Endothelial cell of umbilical vein (primary cell): Measurements from ENCODE around the gene SH3YL1. TPM values are rescaled to one million over a fixed set of nuclear protein-coding genes. Genes with fewer than 3 reads are reported as not detected.

Experiments used
- BruUV-seq: library from RNA; stranded (reverse); fragments of 400-500 nt; replicated peaks from 2 replicates; lab custom pipeline; 2021; lab: Mats Ljungman, UMichigan
- CTCF ChIA-PET: fragments of 300-600, 350-600 bp; sonication (Branson Sonifier 250); formaldehyde crosslinking; loops from one replicate; lab custom pipeline; 2021; ENCODE audit warnings: antibody characterized with exemption, inconsistent platforms; lab: Charles Lee
- POLR2A ChIA-PET: fragments of 300-600, 350-600 bp; sonication (Branson Sonifier 250); formaldehyde crosslinking; loops from one replicate; lab custom pipeline; 2021; ENCODE audit warnings: antibody characterized with exemption, inconsistent platforms; lab: Charles Lee
- DNase-seq: peaks from one replicate; pipeline ENCODE4 v3.0.0-alpha.2; 2011; ENCODE audit warnings: low read depth, low spot score
- FAIRE-seq: peaks from 2 replicates; lab custom pipeline; 2011; peaks lifted over from hg19 to GRCh38; lab: Jason Lieb, UNC
- H2AFZ ChIP-seq: 2 replicates; pipeline ENCODE4 v1.6.0; 2012; ENCODE audit warnings: low read depth, low read length, control low read depth, inconsistent platforms
- H3K27ac ChIP-seq: 2 replicates; pipeline ENCODE4 v1.5.1; 2011; ENCODE audit warnings: low read depth, mild to moderate bottlenecking, control low read depth, low read length, moderate library complexity; ENCODE audit not compliant: insufficient read depth
- H3K27me3 ChIP-seq, 2 experiments: 2 replicates each; pipeline versions ENCODE4 v1.6.0 to v1.6.1; 2011; ENCODE audit warnings: low read length in 2 of 2, mixed read lengths in 1 of 2; ENCODE audit not compliant: control insufficient read depth in 2 of 2, insufficient read depth in 2 of 2
- H3K36me3 ChIP-seq, 2 experiments: 2 replicates in 1 of 2; 3 replicates in 1 of 2; pipeline ENCODE4 v1.5.1; 2011; ENCODE audit warnings: low read length in 2 of 2, mild to moderate bottlenecking in 1 of 2, moderate library complexity in 1 of 2; ENCODE audit not compliant: control insufficient read depth in 2 of 2, insufficient read depth in 2 of 2; ENCODE audit errors: extremely low read depth in 1 of 2
- H3K4me1 ChIP-seq: 3 replicates; pipeline ENCODE4 v1.5.1; 2011; ENCODE audit warnings: mild to moderate bottlenecking, low read length; ENCODE audit not compliant: control insufficient read depth, insufficient read depth; ENCODE audit errors: extremely low read depth
- H3K4me2 ChIP-seq: 2 replicates; pipeline ENCODE4 v1.6.1; 2011; ENCODE audit warnings: low read length, control low read depth, mixed read lengths; ENCODE audit not compliant: insufficient read depth
- H3K4me3 ChIP-seq, 3 experiments: fragments of 200-600 bp in 1 of 3; sonication (generic), shearing (Covaris generic) in 1 of 3; replicated peaks in 1 of 3; 2 replicates each; pipeline ENCODE4 v1.5.1; 2011 to 2016; ENCODE audit warnings: control low read depth in 3 of 3, low read length in 3 of 3, mild to moderate bottlenecking in 2 of 3, inconsistent platforms in 1 of 3, low read depth in 1 of 3, moderate library complexity in 1 of 3; ENCODE audit not compliant: insufficient read depth in 1 of 3
- H3K79me2 ChIP-seq: 2 replicates; pipeline ENCODE4 v1.6.0; 2012; ENCODE audit warnings: low read length, inconsistent platforms; ENCODE audit not compliant: control insufficient read depth, insufficient read depth
- H3K9ac ChIP-seq: replicated peaks from 2 replicates; pipeline ENCODE3; 2011; ENCODE audit warnings: low read length, control low read depth; ENCODE audit not compliant: insufficient read depth; ENCODE audit errors: extremely low read depth
- H3K9me1 ChIP-seq: replicated peaks from 3 replicates; pipeline ENCODE4 v1.6.0; 2011; ENCODE audit warnings: mild to moderate bottlenecking, low read length; ENCODE audit not compliant: control insufficient read depth, insufficient read depth; ENCODE audit errors: extremely low read depth
- H3K9me3 ChIP-seq: replicated peaks from 2 replicates; pipeline ENCODE4 v1.5.1; 2012; ENCODE audit warnings: low read length, inconsistent platforms; ENCODE audit not compliant: control insufficient read depth, insufficient read depth
- H4K20me1 ChIP-seq: replicated peaks from 2 replicates; pipeline ENCODE3; 2011; ENCODE audit warnings: mild to moderate bottlenecking, low read length; ENCODE audit not compliant: control insufficient read depth, insufficient read depth; ENCODE audit errors: extremely low read depth
- CTCF ChIP-seq, 2 donors: IDR thresholded peaks; 1 replicate in 1 of 2; 2 replicates in 1 of 2; pipeline ENCODE4 v1.5.1; 2011; ENCODE audit warnings: low read length in 2 of 2, mild to moderate bottlenecking in 2 of 2, moderate library complexity in 2 of 2, control low read depth in 1 of 2, inconsistent platforms in 1 of 2, low read depth in 1 of 2; ENCODE audit not compliant: insufficient read depth in 1 of 2; ENCODE audit errors: extremely low read depth in 1 of 2
- EZH2 ChIP-seq: IDR thresholded peaks from 2 replicates; pipeline ENCODE4 v1.6.1; 2012; ENCODE audit warnings: borderline replicate concordance, low read depth, mild to moderate bottlenecking, moderate library complexity, low read length, inconsistent platforms; ENCODE audit not compliant: severe bottlenecking
- FOS ChIP-seq: IDR thresholded peaks from 2 replicates; pipeline ENCODE4 v1.6.1; 2011; ENCODE audit warnings: mild to moderate bottlenecking, low read length, moderate library complexity, borderline replicate concordance; ENCODE audit not compliant: insufficient read depth
- GATA2 ChIP-seq: IDR thresholded peaks from 2 replicates; pipeline ENCODE4 v1.7.0; 2011; ENCODE audit warnings: low read depth, mild to moderate bottlenecking, moderate library complexity, mixed read lengths, low read length; ENCODE audit not compliant: insufficient read length, insufficient read depth
- JUN ChIP-seq: IDR thresholded peaks from 2 replicates; pipeline ENCODE4 v1.6.1; 2011; ENCODE audit warnings: borderline replicate concordance, low read depth; ENCODE audit not compliant: insufficient read length, insufficient read depth
- MAX ChIP-seq: IDR thresholded peaks from 2 replicates; pipeline ENCODE4 v1.6.1; 2011; ENCODE audit not compliant: insufficient read depth, insufficient read length
- MYC ChIP-seq: IDR thresholded peaks from one replicate; pipeline ENCODE4 v1.6.1; 2011; ENCODE audit warnings: mild to moderate bottlenecking, low read depth, low read length
- POLR2A ChIP-seq: IDR thresholded peaks from 2 replicates; pipeline ENCODE4 v1.6.1; 2012; ENCODE audit warnings: low read depth, mild to moderate bottlenecking, control low read depth, low read length
- POLR2AphosphoS5 ChIP-seq: IDR thresholded peaks from 2 replicates; pipeline ENCODE4 v1.6.1; 2012; ENCODE audit warnings: low read depth, mild to moderate bottlenecking, control low read depth, low read length, moderate library complexity; ENCODE audit not compliant: insufficient read depth
- dilution Hi-C: fragments of 300-500 bp; cut with MboI; formaldehyde crosslinking; loops from one replicate; pipeline ENCODE4 v1.15.0; 2019; ENCODE audit warnings: low sequenced_read_pairs; ENCODE audit not compliant: extremely low pct_ligation_motif_present
- intact Hi-C: fragments of 100-400 bp; cut with micrococcal nuclease; formaldehyde crosslinking; loops from one replicate; pipeline ENCODE4 v1.10.0; 2022
- polyA plus RNA-seq, 4 experiments: library from polyadenylated mRNA; depleted of rRNA in 3 of 4; stranded (reverse) in 3 of 4; unstranded in 1 of 4; fragments of >200 nt; gene quantifications; 2 replicates each; pipeline versions ENCODE4 v1.2.1 to v1.2.3, GENCODE V29; 2011 to 2012; ENCODE audit warnings: missing spikeins in 1 of 4
- total RNA-seq: library from RNA; stranded (reverse); gene quantifications from 2 replicates; pipeline ENCODE4 v1.2.3, GENCODE V29; 2021

Gene SH3YL1
- total and polyA plus RNA-seq, 2 donors (not counting 3 experiments of a cell fraction or from before 2014, with no cell fraction given) = 12.5 to 22.4 TPM

GRCh38 chr2:253202-253638 is 10.6 kb downstream of the SH3YL1 start:
- Histone ChIP-seq H3K4me3 (no peak overlapping the region), H3K9me3 (no peaks in the 10 kb centered on the region), H2AFZ (no peak overlapping the region), H3K27ac (no peak overlapping the region), H3K4me1 (no peaks in the 10 kb centered on the region), H3K4me2 (no peak overlapping the region), H4K20me1 (no peaks in the 10 kb centered on the region), H3K36me3 (no peaks in the 10 kb centered on the region), H3K9ac (no peak overlapping the region), H3K9me1 (no peaks in the 10 kb centered on the region), H3K27me3 (no peaks in the 10 kb centered on the region), H3K79me2 (no peaks in the 10 kb centered on the region)
- dilution Hi-C loops = no loop called here
- TF ChIP-seq EZH2 (no peak), GATA2 (no peak), FOS (no peak), POLR2AphosphoS5 (no peak), MAX (no peak), MYC (no peak), CTCF (IDR thresholded peaks at IDR 0.05; ENCODE audit: extremely low read depth in 1 of 2, insufficient read depth in 1 of 2, low read depth in 1 of 2, low read length in 2 of 2) (no peak), POLR2A (no peak), JUN (no peak)
- BruUV-seq = no TSS peak
- intact Hi-C loops = no loop called here
- DNase-seq (no peak), FAIRE-seq (peak; percentile 21)
- ChIA-PET CTCF (interaction anchor here (1.3 kb wide), 1 partner anchor 13 kb away, joined by 3 read pairs; no protein-coding TSS in a partner anchor), POLR2A (no interaction called here)
